Measurements from ENCODE around the gene TAS2R42.

Gene TAS2R42

DNA sequence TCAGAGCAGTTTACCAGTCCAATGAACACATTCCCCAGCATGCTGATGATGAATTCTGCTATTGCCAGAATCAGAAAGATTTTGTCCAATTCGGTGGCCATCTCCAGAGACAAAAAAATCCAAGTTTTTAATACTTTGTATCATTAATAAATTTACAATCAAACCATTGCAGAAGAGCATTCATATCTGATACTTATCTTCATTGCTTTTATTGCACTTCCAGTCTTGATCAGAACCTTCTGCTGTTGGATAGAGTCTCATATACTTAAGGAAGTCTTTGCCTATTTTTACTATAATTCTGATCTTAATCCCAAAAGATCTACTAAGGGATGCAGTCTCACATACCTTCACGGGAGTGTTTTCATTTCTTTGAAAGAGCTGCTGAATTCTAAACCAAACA, at the start of gene TAS2R42:
Gene TAS2R42, minus strand, starts transcription at position 101 of the 400 bp plus-strand sequence. Its CDS starts 0 bp downstream, at position 101.
- TF ChIP-seq, protein P1, sequence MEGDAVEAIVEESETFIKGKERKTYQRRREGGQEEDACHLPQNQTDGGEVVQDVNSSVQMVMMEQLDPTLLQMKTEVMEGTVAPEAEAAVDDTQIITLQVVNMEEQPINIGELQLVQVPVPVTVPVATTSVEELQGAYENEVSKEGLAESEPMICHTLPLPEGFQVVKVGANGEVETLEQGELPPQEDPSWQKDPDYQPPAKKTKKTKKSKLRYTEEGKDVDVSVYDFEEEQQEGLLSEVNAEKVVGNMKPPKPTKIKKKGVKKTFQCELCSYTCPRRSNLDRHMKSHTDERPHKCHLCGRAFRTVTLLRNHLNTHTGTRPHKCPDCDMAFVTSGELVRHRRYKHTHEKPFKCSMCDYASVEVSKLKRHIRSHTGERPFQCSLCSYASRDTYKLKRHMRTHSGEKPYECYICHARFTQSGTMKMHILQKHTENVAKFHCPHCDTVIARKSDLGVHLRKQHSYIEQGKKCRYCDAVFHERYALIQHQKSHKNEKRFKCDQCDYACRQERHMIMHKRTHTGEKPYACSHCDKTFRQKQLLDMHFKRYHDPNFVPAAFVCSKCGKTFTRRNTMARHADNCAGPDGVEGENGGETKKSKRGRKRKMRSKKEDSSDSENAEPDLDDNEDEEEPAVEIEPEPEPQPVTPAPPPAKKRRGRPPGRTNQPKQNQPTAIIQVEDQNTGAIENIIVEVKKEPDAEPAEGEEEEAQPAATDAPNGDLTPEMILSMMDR (IDR thresholded peaks at IDR 0.05; ENCODE audit: extremely low read depth, missing control alignments), result no peak
- no peak for DNase-seq (ENCODE audit: low spot score)

DNA sequence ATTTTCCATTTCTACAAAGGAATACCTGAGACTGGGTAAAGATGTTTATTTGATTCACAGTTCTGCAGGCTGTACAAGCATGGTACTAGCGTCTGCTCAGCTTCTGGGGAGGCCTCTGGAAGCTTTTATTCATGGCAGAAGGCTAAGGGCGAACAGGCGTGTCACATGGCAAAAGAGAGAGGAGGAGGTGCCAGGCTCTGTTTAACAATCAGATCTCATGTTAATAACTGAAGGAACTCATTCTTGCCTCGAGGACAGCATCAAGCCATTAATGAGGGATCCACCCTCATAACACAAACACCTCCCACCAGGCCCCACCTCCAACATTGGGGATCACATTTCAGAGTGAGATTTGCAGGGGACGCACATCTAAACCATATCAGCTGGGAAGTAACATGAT, 46.8 kb upstream of the TAS2R42 start:
- TF ChIP-seq, protein P1 (IDR thresholded peaks at IDR 0.05; ENCODE audit: extremely low read depth, missing control alignments), result no peak
- DNase-seq (ENCODE audit: low spot score), result no peak

DNA sequence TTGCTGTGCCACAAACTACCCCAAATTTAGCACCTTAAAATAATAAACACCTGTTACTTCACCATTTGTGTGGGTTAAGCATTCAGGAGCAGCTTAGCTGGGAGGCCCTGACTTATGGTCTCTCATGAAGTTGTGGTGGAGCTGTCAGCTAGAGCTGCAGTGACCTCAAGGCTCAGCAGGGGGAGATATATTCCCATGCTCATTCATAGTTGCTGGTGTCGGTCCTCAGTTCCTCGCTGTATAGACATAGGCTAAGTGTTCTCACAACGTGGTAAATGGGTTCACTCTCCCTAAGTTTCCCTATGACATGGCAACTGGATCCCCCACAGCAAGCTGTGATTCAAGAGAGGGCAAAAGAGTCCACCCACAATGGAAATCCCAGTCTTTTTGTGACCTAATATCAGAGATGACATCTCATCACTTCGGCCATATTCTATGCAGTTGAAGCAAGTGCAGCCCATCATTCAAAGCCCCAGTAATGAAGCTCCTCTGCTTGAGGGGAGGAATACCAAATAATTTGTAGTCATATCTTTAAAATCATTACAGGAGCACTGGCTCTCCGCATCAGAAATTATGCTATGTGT, 41.7 kb upstream of the TAS2R42 start:
- TF ChIP-seq, protein P1 (IDR thresholded peaks at IDR 0.05; ENCODE audit: extremely low read depth, missing control alignments), result peak; percentile 60
- DNase-seq (ENCODE audit: low spot score), result peak; percentile 42

DNA sequence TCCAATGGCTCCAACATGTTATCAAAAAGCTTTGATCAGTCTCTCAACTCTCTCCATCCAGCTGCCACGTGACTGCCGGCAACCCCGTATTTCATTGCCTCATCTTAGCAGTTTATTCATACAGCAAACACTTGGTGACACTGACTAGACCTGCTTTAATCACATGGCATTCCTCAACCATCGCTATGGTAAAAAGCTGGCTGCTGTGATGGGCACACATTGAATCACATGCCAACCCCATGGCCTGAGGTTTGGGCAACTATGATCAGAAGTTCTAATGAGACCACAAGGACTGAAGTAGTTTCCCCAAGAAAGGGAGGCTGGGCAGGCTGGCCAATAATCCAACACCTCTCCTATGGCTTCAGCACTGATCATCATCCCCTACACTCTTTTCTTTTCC, 40.6 kb upstream of the TAS2R42 start:
- TF ChIP-seq, protein P1 (IDR thresholded peaks at IDR 0.05; ENCODE audit: extremely low read depth, missing control alignments), result no peak
- no peak for DNase-seq (ENCODE audit: low spot score)

- TF ChIP-seq, protein P1 (IDR thresholded peaks at IDR 0.05; ENCODE audit: extremely low read depth, missing control alignments), result no peak
- DNase-seq (ENCODE audit: low spot score), result no peak
These were observed 22.4 kb upstream of the TAS2R42 start for GRCh38 chr12:11209113-11209512.

DNA sequence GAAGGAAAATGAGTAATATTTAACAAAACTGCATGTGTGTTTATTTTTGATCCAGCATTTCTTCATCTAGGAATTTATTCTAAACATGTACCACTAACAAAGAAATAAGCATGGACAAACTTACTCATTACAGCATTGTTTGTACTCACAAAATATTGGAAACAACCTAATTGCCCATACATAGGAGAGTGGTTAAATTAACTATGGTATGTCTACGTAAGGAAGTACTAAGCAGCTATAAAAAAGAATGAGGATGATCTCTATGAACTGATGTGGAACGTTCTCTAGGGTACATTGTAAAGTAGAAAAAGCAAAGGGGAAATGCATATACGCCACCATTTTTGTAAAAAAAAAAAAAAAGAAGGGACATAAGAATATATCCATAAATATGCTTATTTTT, 17.4 kb upstream of the TAS2R42 start:
- DNase-seq (ENCODE audit: low spot score), result no peak
- TF ChIP-seq, protein P1 (IDR thresholded peaks at IDR 0.05; ENCODE audit: extremely low read depth, missing control alignments), result no peak

- TF ChIP-seq, protein P1 (IDR thresholded peaks at IDR 0.05; ENCODE audit: extremely low read depth, missing control alignments), result no peak
- no peak for DNase-seq (ENCODE audit: low spot score)
These were observed 16.1 kb upstream of the TAS2R42 start for GRCh38 chr12:11202811-11203210.

All from GM20000 (cell line).